ENCODE measurements around the gene CFB. TPM values are rescaled to one million over a fixed set of nuclear protein-coding genes. Genes with fewer than 3 reads are reported as not detected.
"Not testable (repeated sequence)": the region's sequence is repeated elsewhere in the genome, so short reads cannot be mapped to it uniquely, and the experiment has no call there.

CFB gene
- total and polyA plus RNA-seq, 2 donors (not counting 3 experiments of a cell fraction or from before 2014, with no cell fraction given), result 0.87 to 1.5 TPM

GRCh38 chr6:31908791-31909190, 37.1 kb upstream of the CFB start:
- Histone ChIP-seq H3K79me2 (ENCODE audit: control insufficient read depth, insufficient read depth, low read length) (no peaks in the 10 kb centered on the region), H3K27me3 (ENCODE audit: control insufficient read depth in 2 of 2, insufficient read depth in 2 of 2, low read length in 2 of 2) (peaks cover 5 to 12% of the 10 kb centered on the region in 2 experiments), H3K4me3 (replicated peaks in 1 of 3; ENCODE audit: insufficient read depth in 1 of 3, low read depth in 1 of 3, low read length in 3 of 3) (no peak overlapping the region), H3K27ac (ENCODE audit: insufficient read depth, low read depth, low read length) (no peak overlapping the region), H3K4me2 (ENCODE audit: insufficient read depth, low read length) (no peak overlapping the region), H3K9ac (replicated peaks; ENCODE audit: extremely low read depth, insufficient read depth, low read length) (no peak overlapping the region), H3K9me1 (replicated peaks; ENCODE audit: control insufficient read depth, extremely low read depth, insufficient read depth, low read length) (no peaks in the 10 kb centered on the region), H4K20me1 (replicated peaks; ENCODE audit: control insufficient read depth, extremely low read depth, insufficient read depth, low read length) (no peaks in the 10 kb centered on the region), H3K4me1 (ENCODE audit: control insufficient read depth, extremely low read depth, insufficient read depth, low read length) (peaks cover 3% of the 10 kb centered on the region), H3K36me3 (ENCODE audit: control insufficient read depth in 2 of 2, extremely low read depth in 1 of 2, insufficient read depth in 2 of 2, low read length in 2 of 2) (no peaks in the 10 kb centered on the region), H2AFZ (ENCODE audit: low read depth, low read length) (no peak overlapping the region), H3K9me3 (replicated peaks; ENCODE audit: control insufficient read depth, insufficient read depth, low read length) (no peaks in the 10 kb centered on the region)
- FAIRE-seq, result no peak
- no TSS peak for BruUV-seq (replicated peaks)
- no peak for DNase-seq (ENCODE audit: low read depth, low spot score)
- TF ChIP-seq POLR2A (IDR thresholded peaks at IDR 0.05; ENCODE audit: low read depth, low read length) (no peak), CTCF (IDR thresholded peaks at IDR 0.05; ENCODE audit: extremely low read depth in 1 of 2, insufficient read depth in 1 of 2, low read depth in 1 of 2, low read length in 2 of 2) (no peak), MYC (IDR thresholded peaks at IDR 0.05; ENCODE audit: low read depth, low read length) (no peak), FOS (IDR thresholded peaks at IDR 0.05; ENCODE audit: borderline replicate concordance, insufficient read depth, low read length) (no peak)
- ChIA-PET CTCF (interaction anchor here (1.0 to 1.4 kb wide), 2 partner anchors 17 to 43 kb away, joined by 3 read pairs; no protein-coding TSS in a partner anchor), POLR2A (no interaction called here)
- intact Hi-C loops (cut with micrococcal nuclease) (no loop called here), dilution Hi-C loops (cut with MboI; ENCODE audit: extremely low pct_ligation_motif_present, low sequenced_read_pairs) (no loop called here)

DNA sequence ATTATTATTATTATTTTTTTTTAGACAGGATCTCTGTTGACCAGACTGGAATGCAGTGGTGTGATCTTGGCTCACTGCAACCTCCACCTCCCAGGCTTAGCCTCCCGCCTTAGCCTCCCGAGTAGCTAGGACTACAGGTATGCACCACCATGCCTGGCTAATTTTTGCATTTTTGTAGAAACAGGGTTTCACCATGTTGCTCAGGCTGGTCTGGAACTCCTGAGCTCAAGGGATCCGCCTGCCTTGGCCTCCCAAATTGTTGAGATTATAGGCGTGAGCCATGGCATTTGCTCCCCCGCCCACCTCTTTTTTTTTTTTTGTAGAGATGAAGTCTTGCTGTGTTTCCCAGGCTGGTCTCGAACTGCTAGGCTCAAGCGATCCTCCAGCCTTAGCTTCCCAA, 36.6 kb upstream of the CFB start:
- CTCF ChIA-PET; FAIRE-seq; H3K79me2 ChIP-seq (ENCODE audit: control insufficient read depth, insufficient read depth, low read length); H2AFZ ChIP-seq (ENCODE audit: low read depth, low read length); H3K36me3 ChIP-seq (ENCODE audit: control insufficient read depth in 2 of 2, extremely low read depth in 1 of 2, insufficient read depth in 2 of 2, low read length in 2 of 2); H3K9me3 ChIP-seq (replicated peaks; ENCODE audit: control insufficient read depth, insufficient read depth, low read length); H3K9me1 ChIP-seq (replicated peaks; ENCODE audit: control insufficient read depth, extremely low read depth, insufficient read depth, low read length); H3K4me3 ChIP-seq (replicated peaks in 1 of 3; ENCODE audit: insufficient read depth in 1 of 3, low read depth in 1 of 3, low read length in 3 of 3); H3K4me1 ChIP-seq (ENCODE audit: control insufficient read depth, extremely low read depth, insufficient read depth, low read length); BruUV-seq (replicated peaks); dilution Hi-C loops (cut with MboI; ENCODE audit: extremely low pct_ligation_motif_present, low sequenced_read_pairs); H3K27ac ChIP-seq (ENCODE audit: insufficient read depth, low read depth, low read length); intact Hi-C loops (cut with micrococcal nuclease); H3K9ac ChIP-seq (replicated peaks; ENCODE audit: extremely low read depth, insufficient read depth, low read length); POLR2A ChIA-PET; H4K20me1 ChIP-seq (replicated peaks; ENCODE audit: control insufficient read depth, extremely low read depth, insufficient read depth, low read length); H3K4me2 ChIP-seq (ENCODE audit: insufficient read depth, low read length); DNase-seq (ENCODE audit: low read depth, low spot score): not testable (repeated sequence)
- peaks cover 4 to 12% of the 10 kb centered on the region in 2 experiments for H3K27me3 ChIP-seq (ENCODE audit: control insufficient read depth in 2 of 2, insufficient read depth in 2 of 2, low read length in 2 of 2)
